GM12872 (cell line): ENCODE measurements around the gene SDK2.

Experiments
- TF ChIP-seq, protein P1 (sequence below): IDR thresholded peaks from 3 replicates; pipeline ENCODE4 v1.5.1; 2011; ENCODE audit warnings: low read depth, mild to moderate bottlenecking, low read length, moderate library complexity; ENCODE audit not compliant: insufficient read depth

The SDK2 gene

GRCh38 chr17:73650140-73650539 is 5.9 kb upstream of the SDK2 start:
- TF ChIP-seq, protein P1, sequence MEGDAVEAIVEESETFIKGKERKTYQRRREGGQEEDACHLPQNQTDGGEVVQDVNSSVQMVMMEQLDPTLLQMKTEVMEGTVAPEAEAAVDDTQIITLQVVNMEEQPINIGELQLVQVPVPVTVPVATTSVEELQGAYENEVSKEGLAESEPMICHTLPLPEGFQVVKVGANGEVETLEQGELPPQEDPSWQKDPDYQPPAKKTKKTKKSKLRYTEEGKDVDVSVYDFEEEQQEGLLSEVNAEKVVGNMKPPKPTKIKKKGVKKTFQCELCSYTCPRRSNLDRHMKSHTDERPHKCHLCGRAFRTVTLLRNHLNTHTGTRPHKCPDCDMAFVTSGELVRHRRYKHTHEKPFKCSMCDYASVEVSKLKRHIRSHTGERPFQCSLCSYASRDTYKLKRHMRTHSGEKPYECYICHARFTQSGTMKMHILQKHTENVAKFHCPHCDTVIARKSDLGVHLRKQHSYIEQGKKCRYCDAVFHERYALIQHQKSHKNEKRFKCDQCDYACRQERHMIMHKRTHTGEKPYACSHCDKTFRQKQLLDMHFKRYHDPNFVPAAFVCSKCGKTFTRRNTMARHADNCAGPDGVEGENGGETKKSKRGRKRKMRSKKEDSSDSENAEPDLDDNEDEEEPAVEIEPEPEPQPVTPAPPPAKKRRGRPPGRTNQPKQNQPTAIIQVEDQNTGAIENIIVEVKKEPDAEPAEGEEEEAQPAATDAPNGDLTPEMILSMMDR, result peak; percentile 8; the same call in 1 of the 3 replicates

GRCh38 chr17:73648974-73649373 is 4.7 kb upstream of the SDK2 start:
- TF ChIP-seq, protein P1, result no peak

- TF ChIP-seq, protein P1, result no peak
Measured at GRCh38 chr17:73648543-73648820, 4.2 kb upstream of the SDK2 start.

DNA sequence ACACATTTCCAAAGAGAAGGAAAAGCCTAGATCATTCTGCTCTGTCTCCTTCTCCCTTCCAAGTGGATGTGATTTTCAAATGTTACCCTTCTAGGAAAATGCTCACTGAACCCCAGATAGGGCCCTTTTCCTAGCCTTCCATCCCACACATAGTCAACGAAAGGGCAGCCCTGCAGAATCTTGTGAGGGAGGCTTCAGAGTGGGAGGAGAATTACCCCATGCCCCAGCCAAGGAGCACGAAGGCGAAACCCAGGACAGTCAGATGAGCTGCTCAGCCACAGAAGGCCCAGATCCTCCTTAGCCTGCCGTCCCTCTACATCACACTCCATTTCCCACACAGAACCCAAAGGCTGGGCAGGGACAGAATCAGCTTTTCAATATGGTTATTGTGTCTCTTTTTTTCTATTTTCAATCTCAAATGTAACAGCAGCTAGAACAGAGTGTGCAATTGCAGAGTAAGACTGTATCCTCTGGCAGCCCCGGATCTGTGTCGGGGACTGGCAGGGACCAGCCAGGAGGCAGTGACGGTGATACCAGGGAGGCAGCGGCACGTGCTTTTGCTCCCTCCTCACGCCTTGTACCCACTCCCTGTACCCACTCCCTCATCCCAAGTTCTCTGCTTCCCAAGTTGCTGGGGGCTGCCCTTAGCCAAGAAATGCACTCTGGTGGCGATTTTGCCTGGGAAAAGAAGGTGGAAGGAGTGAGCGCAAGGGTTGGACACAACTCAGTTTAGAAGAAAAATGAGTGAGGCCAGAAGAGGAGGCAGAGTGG is 3.7 kb upstream of the SDK2 start:
- TF ChIP-seq, protein P1, result no peak

DNA sequence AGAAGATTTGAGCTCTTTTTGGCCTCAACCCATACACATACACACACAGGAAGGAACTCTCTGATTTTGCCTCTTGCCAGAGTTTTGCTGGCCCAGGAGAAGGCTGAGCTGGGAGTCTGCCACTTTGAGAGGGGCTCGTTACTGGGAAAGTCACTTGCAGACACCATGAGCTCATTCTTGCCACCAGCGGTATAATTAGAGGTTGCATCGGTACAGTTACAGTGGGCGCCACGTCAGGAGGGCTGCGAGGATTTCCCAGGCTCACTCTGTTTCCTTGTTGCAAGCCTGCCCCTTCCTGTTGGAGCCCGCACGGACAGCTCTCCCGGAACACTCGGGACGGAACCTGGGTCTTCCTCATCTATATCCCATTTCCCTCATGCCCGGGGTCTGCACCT is 3.1 kb upstream of the SDK2 start:
- TF ChIP-seq, protein P1, result no peak

GRCh38 chr17:73646409-73647300 is 2.4 kb upstream of the SDK2 start:
- TF ChIP-seq, protein P1, result no peak; the same call in 2 of the 3 replicates

GRCh38 chr17:73645050-73645871 is 1.0 kb upstream of the SDK2 start:
- TF ChIP-seq, protein P1, result no peak
